Esophagus squamous epithelium (tissue), 5 donors: Measurements from ENCODE around the gene CROCC2. TPM values are rescaled to one million over a fixed set of nuclear protein-coding genes. Genes with fewer than 3 reads are reported as not detected.

ENCODE experiments used
- DNase-seq: peaks from one replicate; lab custom pipeline; 2025; lab: John Stamatoyannopoulos, UW
- H3K27ac ChIP-seq, 4 donors: fragments of 200-600 bp; sonication (generic); one replicate each; pipeline ENCODE4 v1.5.1; 2016 to 2019; ENCODE audit warnings: mild to moderate bottlenecking in 1 of 4
- H3K27me3 ChIP-seq, 4 donors: fragments of 200-600 bp; sonication (generic); 1 replicate in 3 of 4; 2 replicates in 1 of 4; pipeline versions ENCODE4 v1.5.1 to v1.6.0; 2017 to 2021; ENCODE audit warnings: antibody characterized with exemption in 1 of 4
- H3K36me3 ChIP-seq, 3 donors: fragments of 200-600 bp; sonication (generic); one replicate each; pipeline ENCODE4 v1.5.1; 2016 to 2019
- H3K4me1 ChIP-seq, 3 donors: fragments of 200-600 bp; sonication (generic); one replicate each; pipeline ENCODE4 v1.5.1; 2017 to 2019
- H3K4me3 ChIP-seq, 4 donors: fragments of 200-600 bp; sonication (generic); 1 replicate in 3 of 4; 2 replicates in 1 of 4; pipeline ENCODE4 v1.5.1; 2016 to 2019; ENCODE audit warnings: mild to moderate bottlenecking in 2 of 4, moderate library complexity in 1 of 4
- H3K9me3 ChIP-seq, 3 donors: fragments of 200-600 bp; sonication (generic); one replicate each; pipeline ENCODE4 v1.5.1; 2016 to 2019
- CTCF ChIP-seq, 6 experiments: fragments of 450-650 bp in 4 of 6; fragments of 200-600 bp in 2 of 6; sonication (generic) in 2 of 6; IDR thresholded peaks; one replicate each; pipeline ENCODE4 v1.5.1; 2016 to 2019; ENCODE audit warnings: antibody characterized with exemption in 6 of 6, mild to moderate bottlenecking in 4 of 6, moderate library complexity in 4 of 6
- POLR2A ChIP-seq, 4 donors: fragments of 450-650 bp; IDR thresholded peaks; one replicate each; pipeline ENCODE4 v1.6.1; 2017; ENCODE audit warnings: antibody characterized with exemption in 4 of 4, mild to moderate bottlenecking in 4 of 4, moderate library complexity in 3 of 4
- WGBS, 2 donors: methylation state at CpG; one replicate each; pipeline ENCODE4 v1.1.5; 2018; 5-methylcytosine and 5-hydroxymethylcytosine counted together
- intact Hi-C: fragments of 100-400 bp; cut with DNase I; formaldehyde crosslinking; loops from one replicate; pipeline ENCODE4 v1.15.0; 2022
- total RNA-seq, 4 donors: library from RNA; depleted of rRNA; stranded (reverse); fragments of >200 nt; gene quantifications; one replicate each; pipeline ENCODE4 v1.1.0, GENCODE V29; 2016
- donor health status: DM: yes; HTN: yes; CAD: no.

The CROCC2 gene
- total RNA-seq, 4 donors from 2014 or later = not detected

GRCh38 chr2:240988146-240988545 lies 82.0 kb downstream of the CROCC2 start:
- peaks cover 0 to 20% (median 0%) of the 10 kb centered on the region in 4 donors for H3K27me3 ChIP-seq
- H3K27ac ChIP-seq = peak overlapping the region in 1 of 4 donors; percentile 25
- peaks cover 0 to 9% (median 0%) of the 10 kb centered on the region in 3 donors for H3K9me3 ChIP-seq
- WGBS, 2 donors = 77 to 81% methylated on average over 3 of the region's 3 CpGs
- no peaks in the 10 kb centered on the region for H3K36me3 ChIP-seq
- DNase-seq = no peak
- intact Hi-C loops = no loop called here
- no peak overlapping the region for H3K4me3 ChIP-seq
- peaks cover 20 to 68% (median 46%) of the 10 kb centered on the region in 3 donors for H3K4me1 ChIP-seq
- no peak for TF ChIP-seq CTCF (IDR thresholded peaks at IDR 0.05)
- no peak for TF ChIP-seq POLR2A (IDR thresholded peaks at IDR 0.05)

DNA sequence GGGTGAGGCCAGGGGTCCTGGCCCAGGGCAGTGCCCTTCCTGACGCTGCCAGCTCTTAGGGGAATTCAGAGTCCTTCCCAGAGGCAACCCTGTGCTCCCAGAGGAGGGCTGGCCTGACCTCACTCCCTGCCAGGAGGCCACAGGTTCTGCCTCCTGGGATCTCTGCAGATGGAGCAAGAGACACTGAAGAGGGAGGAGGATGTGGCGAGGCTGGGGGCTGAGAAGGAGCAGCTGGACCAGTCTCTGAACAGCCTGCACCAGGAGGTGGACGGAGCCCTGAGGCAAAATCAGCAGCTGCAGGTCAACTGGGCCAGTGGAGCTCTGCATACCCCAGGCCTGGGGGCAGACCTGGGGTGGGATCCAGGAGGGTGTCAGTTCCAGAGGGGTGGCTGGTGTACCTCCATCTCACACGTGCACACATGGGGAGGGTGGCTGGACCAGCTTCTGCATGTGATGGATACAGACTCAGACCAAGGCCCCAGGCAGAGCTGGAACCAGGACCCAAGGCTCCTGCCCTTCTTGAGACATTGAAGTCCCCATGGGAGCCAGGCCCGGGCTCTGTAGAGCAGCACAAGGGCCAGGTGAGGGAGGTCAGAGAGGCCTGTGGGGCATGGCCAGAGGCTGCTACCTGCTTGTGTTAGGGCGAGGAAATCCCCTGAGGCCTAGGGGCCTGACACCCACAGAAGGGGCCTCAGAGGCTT lies 82.6 kb downstream of the CROCC2 start:
- Histone ChIP-seq H3K4me3 (no peak overlapping the region), H3K27me3 (peaks cover 0 to 14% (median 0%) of the 10 kb centered on the region in 4 donors), H3K36me3 (no peaks in the 10 kb centered on the region), H3K9me3 (peaks cover 0 to 9% (median 0%) of the 10 kb centered on the region in 3 donors), H3K27ac (no peak overlapping the region), H3K4me1 (peaks cover 20 to 66% (median 46%) of the 10 kb centered on the region in 3 donors)
- 80 to 89% methylated on average over 1 to 3 of the region's 6 CpGs for WGBS, 2 donors
- TF ChIP-seq CTCF (IDR thresholded peaks at IDR 0.05) = no peak
- TF ChIP-seq POLR2A (IDR thresholded peaks at IDR 0.05) = no peak
- intact Hi-C loops = no loop called here
- DNase-seq = no peak

- TF ChIP-seq POLR2A (IDR thresholded peaks at IDR 0.05) (no peak), CTCF (IDR thresholded peaks at IDR 0.05) (peak in 4 of 6 experiments; percentile 10 to 52 (median 22))
- H3K9me3 ChIP-seq = peaks cover 0 to 9% (median 0%) of the 10 kb centered on the region in 3 donors
- DNase-seq = no peak
- H3K4me1 ChIP-seq = peaks cover 20 to 72% (median 52%) of the 10 kb centered on the region in 3 donors
- H3K27me3 ChIP-seq = peaks cover 0 to 11% (median 0%) of the 10 kb centered on the region in 4 donors
- H3K4me3 ChIP-seq = no peak overlapping the region
- H3K27ac ChIP-seq = peak overlapping the region in 1 of 4 donors; percentile 40
- intact Hi-C loops = no loop called here
- no peaks in the 10 kb centered on the region for H3K36me3 ChIP-seq
- WGBS, 2 donors = 73 to 76% methylated on average over 3 to 6 of the region's 17 CpGs
These were observed 83.5 kb downstream of the CROCC2 start for GRCh38 chr2:240989451-240990265.

DNA sequence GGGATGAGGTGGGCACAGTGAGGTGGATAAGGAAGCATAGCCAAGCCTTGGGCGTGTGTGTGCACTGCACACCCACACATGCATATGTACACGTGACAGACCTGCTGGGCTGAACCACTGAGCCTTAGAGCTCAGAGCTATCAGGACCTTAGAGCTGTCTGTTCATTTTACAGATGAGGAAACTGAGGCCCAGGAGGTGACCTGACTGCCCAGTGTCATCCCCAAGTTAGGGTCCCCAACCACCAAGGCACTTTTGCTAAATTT lies 84.1 kb downstream of the CROCC2 start:
- Histone ChIP-seq H3K4me3 (no peak overlapping the region), H3K9me3 (peaks cover 0 to 9% (median 0%) of the 10 kb centered on the region in 3 donors), H3K36me3 (no peaks in the 10 kb centered on the region), H3K27me3 (peaks cover 0 to 11% (median 0%) of the 10 kb centered on the region in 4 donors), H3K4me1 (peaks cover 20 to 77% (median 52%) of the 10 kb centered on the region in 3 donors), H3K27ac (peak overlapping the region in 1 of 4 donors; percentile 40)
- TF ChIP-seq POLR2A (IDR thresholded peaks at IDR 0.05) (no peak), CTCF (IDR thresholded peaks at IDR 0.05) (no peak)
- intact Hi-C loops = no loop called here
- no peak for DNase-seq
- 56 to 61% methylated on average over 2 of the region's 2 CpGs for WGBS, 2 donors
